Fibroblast of lung (primary cell): ENCODE results near the gene C2orf81. TPM values are rescaled to one million over a fixed set of nuclear protein-coding genes. Genes with fewer than 3 reads are reported as not detected.

Experiments
- DNase-seq, 2 donors: peaks; one replicate each; pipeline versions ENCODE4 v3.0.0 to v3.0.0-alpha.2; 2010; ENCODE audit warnings: low read depth in 2 of 2
- H2AFZ ChIP-seq: 2 replicates; pipeline ENCODE4 v1.5.1; 2012; ENCODE audit warnings: low read length, control low read depth, inconsistent platforms
- H3K27ac ChIP-seq: 2 replicates; pipeline ENCODE4 v1.5.1; 2011; ENCODE audit warnings: low read length, control low read depth; ENCODE audit not compliant: insufficient read depth
- H3K27me3 ChIP-seq: 2 replicates; pipeline ENCODE4 v1.5.1; 2011; ENCODE audit warnings: mild to moderate bottlenecking, low read length; ENCODE audit not compliant: control insufficient read depth, insufficient read depth
- H3K36me3 ChIP-seq: 2 replicates; pipeline ENCODE4 v1.5.1; 2011; ENCODE audit warnings: low read length; ENCODE audit not compliant: control insufficient read depth, insufficient read depth
- H3K4me1 ChIP-seq: 2 replicates; pipeline ENCODE4 v1.5.1; 2011; ENCODE audit warnings: low read length; ENCODE audit not compliant: control insufficient read depth, insufficient read depth; ENCODE audit errors: extremely low read depth
- H3K4me2 ChIP-seq: 2 replicates; pipeline ENCODE4 v1.5.1; 2011; ENCODE audit warnings: low read length, control low read depth; ENCODE audit not compliant: insufficient read depth; ENCODE audit errors: extremely low read depth
- H3K4me3 ChIP-seq, 4 experiments: fragments of 200-600 bp in 1 of 4; sonication (generic) in 1 of 4; replicated peaks in 1 of 4; 2 replicates each; pipeline ENCODE4 v1.5.1; 2011 to 2016; ENCODE audit warnings: low read length in 4 of 4, low read depth in 3 of 4, mild to moderate bottlenecking in 3 of 4, control low read depth in 2 of 4, inconsistent platforms in 1 of 4, mixed read lengths in 1 of 4; ENCODE audit not compliant: insufficient read depth in 1 of 4; ENCODE audit errors: control extremely low read depth in 1 of 4
- H3K79me2 ChIP-seq: 2 replicates; pipeline ENCODE4 v1.5.1; 2012; ENCODE audit warnings: mild to moderate bottlenecking, low read length, inconsistent platforms; ENCODE audit not compliant: control insufficient read depth, insufficient read depth
- H3K9ac ChIP-seq: 2 replicates; pipeline ENCODE4 v1.5.1; 2011; ENCODE audit warnings: mild to moderate bottlenecking, low read length, control low read depth; ENCODE audit not compliant: insufficient read depth
- H3K9me3 ChIP-seq: 2 replicates; pipeline ENCODE4 v1.5.1; 2012; ENCODE audit warnings: low read depth, low read length; ENCODE audit not compliant: control insufficient read depth, insufficient read depth
- H4K20me1 ChIP-seq: 2 replicates; pipeline ENCODE4 v1.5.1; 2011; ENCODE audit warnings: low read length; ENCODE audit not compliant: control insufficient read depth, insufficient read depth; ENCODE audit errors: extremely low read depth
- CTCF ChIP-seq, 2 donors: IDR thresholded peaks in 1 of 2; conservative IDR thresholded peaks in 1 of 2; 1 replicate in 1 of 2; 2 replicates in 1 of 2; pipeline ENCODE4 v1.5.1; 2011 to 2012; ENCODE audit warnings: low read length in 2 of 2, control low read depth in 1 of 2, inconsistent platforms in 1 of 2, low read depth in 1 of 2, mild to moderate bottlenecking in 1 of 2
- EZH2 ChIP-seq: IDR thresholded peaks from 2 replicates; pipeline ENCODE4 v1.5.1; 2012; ENCODE audit warnings: low read length, control low read depth, mild to moderate bottlenecking; ENCODE audit errors: missing control alignments
- polyA plus RNA-seq, 2 donors: library from polyadenylated mRNA; depleted of rRNA in 1 of 2; stranded (reverse) in 1 of 2; unstranded in 1 of 2; fragments of >200 nt; gene quantifications; 2 replicates each; pipeline ENCODE4 v1.2.1, GENCODE V29; 2011 to 2012; ENCODE audit warnings: missing spikeins in 1 of 2
- total RNA-seq: library from RNA; depleted of rRNA; stranded (reverse); fragments of >200 nt; gene quantifications from 2 replicates; pipeline ENCODE4 v1.2.1, GENCODE V29; 2014

Gene C2orf81
- total and polyA plus RNA-seq, 2 donors (not counting 1 experiment from before 2014, with no cell fraction given), result 0.25 to 1.5 TPM

GRCh38 chr2:74457549-74458131, 36.2 kb upstream of the C2orf81 start:
- Histone ChIP-seq H2AFZ (peak overlapping the region; percentile 41), H3K27me3 (no peaks in the 10 kb centered on the region), H3K36me3 (peaks cover 15% of the 10 kb centered on the region), H3K27ac (peak overlapping the region; percentile 41), H3K9ac (peak overlapping the region; percentile 40), H3K4me1 (peaks cover 19% of the 10 kb centered on the region), H3K79me2 (peaks cover 4% of the 10 kb centered on the region), H3K4me2 (peak overlapping the region; percentile 67), H3K4me3 (peak overlapping the region; percentile 31 to 84 (median 48)), H4K20me1 (no peaks in the 10 kb centered on the region), H3K9me3 (no peaks in the 10 kb centered on the region)
- TF ChIP-seq EZH2 (no peak), CTCF (conservative IDR thresholded peaks at IDR 0.05 in 1 of 2, IDR thresholded peaks at IDR 0.05 in 1 of 2; ENCODE audit: low read depth in 1 of 2, low read length in 2 of 2) (no peak)
- no peak for DNase-seq

DNA sequence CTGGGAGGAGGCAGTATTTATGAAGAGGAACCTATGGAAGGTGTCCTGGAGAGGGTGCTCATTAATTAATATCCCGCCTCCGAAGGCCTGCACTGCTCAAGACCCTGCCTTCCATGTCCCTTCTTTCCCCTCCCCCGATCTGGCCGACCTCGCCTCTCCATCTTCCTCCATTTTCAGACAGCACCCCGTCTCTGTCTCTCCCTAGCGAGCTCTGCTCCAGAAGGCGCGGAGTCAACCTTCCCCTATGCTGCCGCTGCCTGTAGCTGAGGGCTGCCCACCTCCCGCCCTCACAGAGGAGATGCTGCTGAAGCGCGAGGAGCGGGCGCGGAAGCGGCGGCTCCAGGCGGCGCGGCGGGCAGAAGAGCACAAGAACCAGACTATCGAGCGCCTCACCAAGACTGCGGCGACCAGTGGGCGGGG, 35.7 kb upstream of the C2orf81 start:
- Histone ChIP-seq H3K27ac (no peak overlapping the region), H3K79me2 (peaks cover 4% of the 10 kb centered on the region), H4K20me1 (no peaks in the 10 kb centered on the region), H3K4me3 (peak overlapping the region; percentile 42 to 64 (median 51)), H2AFZ (peak overlapping the region; percentile 38), H3K9me3 (no peaks in the 10 kb centered on the region), H3K27me3 (no peaks in the 10 kb centered on the region), H3K4me1 (peaks cover 19% of the 10 kb centered on the region), H3K36me3 (peaks cover 10% of the 10 kb centered on the region), H3K4me2 (peak overlapping the region; percentile 95), H3K9ac (peak overlapping the region; percentile 32)
- peak; percentile 22 to 60 for DNase-seq
- no peak for TF ChIP-seq EZH2
- no peak for TF ChIP-seq CTCF (conservative IDR thresholded peaks at IDR 0.05 in 1 of 2, IDR thresholded peaks at IDR 0.05 in 1 of 2; ENCODE audit: low read depth in 1 of 2, low read length in 2 of 2)

DNA sequence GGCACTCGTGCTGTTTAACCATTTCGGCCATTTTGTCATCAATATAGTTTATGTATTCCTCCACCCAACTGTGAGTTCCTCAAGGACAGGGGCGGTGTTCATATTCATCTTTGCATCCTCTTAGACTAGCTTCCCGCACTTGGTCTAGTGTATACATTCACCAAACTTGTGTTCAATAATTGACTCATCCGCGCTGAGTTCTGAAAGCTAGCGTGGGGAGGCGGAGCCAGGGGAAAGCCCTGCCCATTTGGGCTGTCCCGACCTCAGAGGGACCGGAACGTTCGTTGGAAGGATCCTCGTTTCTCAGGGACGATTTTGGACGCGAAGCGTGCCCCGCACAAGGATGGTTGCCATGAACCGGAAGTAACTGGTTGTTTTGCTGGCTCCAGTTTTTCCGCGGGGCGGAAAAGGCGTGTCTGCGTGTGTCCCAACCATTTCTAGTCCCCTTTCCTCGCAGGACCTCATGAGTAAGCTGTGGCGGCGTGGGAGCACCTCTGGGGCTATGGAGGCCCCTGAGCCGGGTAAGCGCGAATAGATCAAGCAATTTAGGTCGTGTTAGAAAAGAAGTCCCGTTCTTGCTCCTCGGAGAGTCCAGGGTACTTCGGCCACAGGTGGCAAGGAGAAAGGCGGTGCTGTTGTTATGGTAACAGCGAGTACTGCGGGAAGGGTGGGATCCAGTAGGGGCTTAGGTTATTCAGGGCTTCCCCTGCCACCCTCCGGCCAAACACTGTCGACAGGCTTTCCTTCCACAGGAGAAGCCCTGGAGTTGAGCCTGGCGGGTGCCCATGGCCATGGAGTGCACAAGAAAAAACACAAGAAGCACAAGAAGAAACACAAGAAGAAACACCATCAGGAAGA, 33.5 kb upstream of the C2orf81 start, which contains the start of gene INO80B:
Gene INO80B (plus strand): TSS at position 434 of the 858 bp plus-strand sequence. CDS start 30 bp downstream, at position 464.
- no peaks in the 10 kb centered on the region for H3K27me3 ChIP-seq
- H3K79me2 ChIP-seq, result peaks cover 4% of the 10 kb centered on the region
- TF ChIP-seq EZH2, result no peak
- no peak for TF ChIP-seq CTCF (conservative IDR thresholded peaks at IDR 0.05 in 1 of 2, IDR thresholded peaks at IDR 0.05 in 1 of 2; ENCODE audit: low read depth in 1 of 2, low read length in 2 of 2)
- H3K4me1 ChIP-seq, result peaks cover 19% of the 10 kb centered on the region
- H3K9ac ChIP-seq, result peak within 1 kb of the TSS; percentile 32
- peak within 1 kb of the TSS; percentile 80 for H2AFZ ChIP-seq
- peak within 1 kb of the TSS; percentile 52 for H3K27ac ChIP-seq
- H4K20me1 ChIP-seq, result no peaks in the 10 kb centered on the region
- DNase-seq, result peak; percentile 97 to 99
- peak within 1 kb of the TSS; percentile 98 for H3K4me2 ChIP-seq
- H3K4me3 ChIP-seq, result peak within 1 kb of the TSS; percentile 76 to 89 (median 87)
- H3K36me3 ChIP-seq, result no peaks in the 10 kb centered on the region
- H3K9me3 ChIP-seq, result no peaks in the 10 kb centered on the region
